KOPT-K1 (cell line): Measurements from ENCODE around the gene GPR153.

ENCODE experiments used
- H3K27ac ChIP-seq: fragments of 200-600 bp; sonication (generic); 2 replicates; pipeline ENCODE4 v1.5.1; 2016; ENCODE audit warnings: antibody characterized with exemption, mild to moderate bottlenecking, low read depth, low read length; ENCODE audit not compliant: poor library complexity, severe bottlenecking
- H3K36me3 ChIP-seq: fragments of 200-600 bp; sonication (generic); 2 replicates; pipeline ENCODE4 v1.5.1; 2017; ENCODE audit warnings: antibody characterized with exemption, mild to moderate bottlenecking, low read length, moderate library complexity; ENCODE audit not compliant: insufficient read depth
- H3K9me3 ChIP-seq: fragments of 200-600 bp; sonication (generic); 2 replicates; pipeline ENCODE4 v1.5.1; 2017; ENCODE audit warnings: antibody characterized with exemption, low read length, mild to moderate bottlenecking; ENCODE audit not compliant: insufficient read depth, poor library complexity, severe bottlenecking

GPR153 gene

DNA sequence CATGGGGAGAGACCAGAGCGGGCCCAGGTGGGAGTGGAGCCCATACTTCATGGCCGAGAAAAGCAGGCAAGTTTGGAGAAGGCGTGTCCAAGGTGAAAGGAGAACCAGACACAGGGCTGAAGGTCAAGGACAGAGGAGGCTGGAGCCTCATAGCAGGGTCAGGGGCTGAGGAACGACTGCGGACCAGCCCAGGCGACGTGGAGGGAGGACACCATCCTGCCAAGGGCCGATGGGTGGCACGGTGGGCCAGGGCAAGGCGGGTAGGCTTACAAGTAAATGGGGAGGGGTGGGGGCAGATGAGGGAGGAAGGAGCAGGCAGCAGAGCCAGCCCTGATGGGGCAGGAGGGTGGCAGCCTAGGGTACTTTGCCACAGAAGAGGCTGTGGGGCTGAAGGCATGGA is 18.2 kb upstream of the GPR153 start:
- Histone ChIP-seq H3K27ac (no peak overlapping the region), H3K9me3 (no peaks in the 10 kb centered on the region), H3K36me3 (peaks cover 48% of the 10 kb centered on the region; the same call in 1 of the 2 replicates)

DNA sequence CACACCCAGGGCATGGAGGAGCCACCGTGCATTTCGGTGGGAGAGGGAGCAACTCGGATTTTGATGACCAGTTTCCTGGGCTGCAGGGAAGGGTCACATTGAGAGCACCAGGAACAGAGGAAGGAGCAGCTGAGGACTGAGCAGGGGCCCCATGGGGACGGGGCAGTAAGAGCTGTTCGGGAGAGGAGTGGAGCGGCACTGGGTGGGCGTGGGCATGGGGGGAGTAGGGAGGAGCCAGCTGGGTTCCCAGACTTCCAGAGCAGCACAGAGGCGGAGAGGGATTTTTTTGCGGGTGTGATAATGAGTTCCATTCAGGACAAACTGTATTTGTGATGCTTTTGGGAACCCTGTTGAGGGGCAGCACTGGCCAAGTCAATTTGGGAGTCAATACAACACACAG is 17.4 kb upstream of the GPR153 start:
- Histone ChIP-seq H3K9me3 (no peaks in the 10 kb centered on the region), H3K27ac (no peak overlapping the region), H3K36me3 (peaks cover 50% of the 10 kb centered on the region; the same call in 1 of the 2 replicates)

GRCh38 chr1:6276811-6277555 is 16.1 kb upstream of the GPR153 start:
- no peak overlapping the region for H3K27ac ChIP-seq
- no peaks in the 10 kb centered on the region for H3K9me3 ChIP-seq
- H3K36me3 ChIP-seq: peaks cover 63% of the 10 kb centered on the region; the same call in 1 of the 2 replicates

- H3K36me3 ChIP-seq: peaks cover 59% of the 10 kb centered on the region; the same call in 1 of the 2 replicates
Observed at GRCh38 chr1:6275826-6276782, 15.2 kb upstream of the GPR153 start.

DNA sequence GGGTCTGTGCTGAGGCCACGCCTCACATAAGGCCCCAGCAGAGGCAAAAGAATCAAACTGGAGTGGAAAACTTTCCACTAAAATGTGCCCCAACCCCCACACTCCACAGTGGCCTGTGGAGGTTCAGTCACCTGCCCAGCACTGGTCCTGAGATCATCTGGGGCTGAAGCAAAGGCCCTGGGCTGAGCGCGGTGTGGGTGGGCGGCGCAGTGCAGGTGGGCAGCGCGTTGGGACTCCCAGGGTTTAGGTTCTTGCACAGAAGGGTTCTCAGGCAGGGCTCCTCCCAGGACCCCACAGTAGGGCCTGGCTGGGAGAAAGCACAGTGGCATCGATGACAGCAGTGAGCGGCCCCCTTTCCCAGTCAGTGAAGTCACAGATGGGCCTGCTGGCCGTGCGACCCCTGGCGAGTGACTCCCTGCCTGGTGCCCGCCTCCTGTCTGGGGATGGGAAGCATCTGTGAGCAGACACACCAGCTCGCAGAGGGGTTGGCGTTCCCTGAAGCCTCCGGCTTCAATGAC is 13.8 kb upstream of the GPR153 start:
- Histone ChIP-seq H3K36me3 (peaks cover 50% of the 10 kb centered on the region; the same call in 1 of the 2 replicates), H3K9me3 (no peaks in the 10 kb centered on the region)

More at GRCh38 chr1:6275826-6276782, 15.2 kb upstream of the GPR153 start:
- no peak overlapping the region for H3K27ac ChIP-seq
- H3K9me3 ChIP-seq: no peaks in the 10 kb centered on the region

GRCh38 chr1:6274102-6274501 is 13.2 kb upstream of the GPR153 start:
- Histone ChIP-seq H3K36me3 (peaks cover 44% of the 10 kb centered on the region; the same call in 1 of the 2 replicates), H3K9me3 (no peaks in the 10 kb centered on the region), H3K27ac (no peak overlapping the region)

More for the DNA sequence above, 13.8 kb upstream of the GPR153 start:
- H3K27ac ChIP-seq: no peak overlapping the region

DNA sequence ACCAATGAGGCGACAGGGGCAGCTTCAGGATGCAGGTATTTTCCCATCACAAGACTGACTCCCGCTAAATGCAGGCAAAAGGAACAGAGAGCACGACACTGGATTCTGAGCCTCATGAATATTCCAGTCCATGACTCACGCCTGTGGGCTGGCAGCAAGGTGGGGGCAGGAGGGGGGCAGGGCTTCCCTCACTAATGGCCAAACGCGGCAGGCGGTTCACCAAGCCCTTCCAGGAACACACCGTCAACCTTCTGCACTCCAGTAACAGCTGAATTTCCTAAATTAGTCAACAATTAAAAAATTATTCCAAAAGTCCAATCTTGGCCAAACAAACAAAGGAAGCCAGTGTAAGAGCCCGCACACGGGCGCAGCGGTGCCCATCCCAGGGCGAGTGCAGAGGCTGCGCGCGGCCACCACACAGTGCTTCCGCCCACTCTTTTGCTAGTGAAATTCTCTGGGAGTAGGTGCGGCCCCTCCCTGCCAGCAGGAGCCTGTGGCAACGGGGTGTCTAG is 12.5 kb upstream of the GPR153 start:
- H3K9me3 ChIP-seq: no peaks in the 10 kb centered on the region
- no peak overlapping the region for H3K27ac ChIP-seq
- peaks cover 37% of the 10 kb centered on the region; the same call in 1 of the 2 replicates for H3K36me3 ChIP-seq

- peaks cover 37% of the 10 kb centered on the region; the same call in 1 of the 2 replicates for H3K36me3 ChIP-seq
- no peak overlapping the region for H3K27ac ChIP-seq
- H3K9me3 ChIP-seq: no peaks in the 10 kb centered on the region
Observed at GRCh38 chr1:6272868-6273267, 12.0 kb upstream of the GPR153 start.

- Histone ChIP-seq H3K36me3 (peaks cover 33% of the 10 kb centered on the region; the same call in 1 of the 2 replicates), H3K27ac (no peak overlapping the region), H3K9me3 (no peaks in the 10 kb centered on the region)
Observed at GRCh38 chr1:6272452-6272851, 11.6 kb upstream of the GPR153 start.

- H3K9me3 ChIP-seq: no peaks in the 10 kb centered on the region
- H3K36me3 ChIP-seq: peaks cover 27% of the 10 kb centered on the region; the same call in 1 of the 2 replicates
- no peak overlapping the region for H3K27ac ChIP-seq
Observed at GRCh38 chr1:6271554-6271953, 10.7 kb upstream of the GPR153 start.

DNA sequence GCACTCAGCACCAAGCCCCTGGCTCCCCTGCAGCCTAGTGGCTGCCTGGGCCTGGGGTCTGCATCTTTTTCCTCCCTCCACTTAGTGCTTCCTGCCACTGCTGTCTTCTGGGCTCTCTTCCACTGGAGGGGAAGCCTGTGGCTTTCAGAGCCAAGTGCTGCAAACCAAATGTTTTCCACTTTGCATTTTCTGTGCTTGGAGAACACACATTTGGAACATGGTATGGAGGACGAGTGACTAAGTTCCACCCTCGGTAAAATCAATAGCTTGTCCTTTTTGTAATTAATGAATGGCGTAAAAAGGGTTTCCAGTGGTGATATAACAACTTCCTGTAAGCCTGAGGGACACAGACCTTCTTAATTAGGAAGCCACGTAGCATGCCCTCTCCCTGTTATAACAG is 10.1 kb upstream of the GPR153 start:
- peaks cover 27% of the 10 kb centered on the region; the same call in 1 of the 2 replicates for H3K36me3 ChIP-seq
- no peaks in the 10 kb centered on the region for H3K9me3 ChIP-seq
- H3K27ac ChIP-seq: no peak overlapping the region

DNA sequence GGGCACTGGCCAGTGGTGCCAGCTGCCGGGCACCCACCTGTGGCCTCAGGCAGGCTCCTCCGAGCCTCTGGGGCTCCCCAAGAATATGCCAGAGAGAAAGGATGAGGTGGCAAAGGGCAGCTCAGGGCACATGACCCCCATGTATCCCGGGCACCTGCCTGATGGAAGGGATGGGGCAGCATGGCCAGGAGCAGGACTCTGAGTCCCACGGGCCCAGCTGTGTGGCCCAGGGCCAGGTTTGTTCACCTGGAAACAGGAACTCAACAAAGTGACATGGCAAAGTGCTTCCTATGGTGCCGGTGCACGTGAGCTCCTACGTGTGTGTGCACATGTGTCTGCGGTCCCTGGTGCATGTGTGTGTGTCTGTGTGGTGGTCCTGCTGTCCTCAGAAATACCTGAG is 9.5 kb upstream of the GPR153 start:
- Histone ChIP-seq H3K27ac (no peak overlapping the region), H3K36me3 (peaks cover 27% of the 10 kb centered on the region; the same call in 1 of the 2 replicates), H3K9me3 (no peaks in the 10 kb centered on the region)

- H3K36me3 ChIP-seq: peaks cover 27% of the 10 kb centered on the region; the same call in 1 of the 2 replicates
- no peak overlapping the region for H3K27ac ChIP-seq
- H3K9me3 ChIP-seq: no peaks in the 10 kb centered on the region
Observed at GRCh38 chr1:6269720-6270400, 9.0 kb upstream of the GPR153 start.

DNA sequence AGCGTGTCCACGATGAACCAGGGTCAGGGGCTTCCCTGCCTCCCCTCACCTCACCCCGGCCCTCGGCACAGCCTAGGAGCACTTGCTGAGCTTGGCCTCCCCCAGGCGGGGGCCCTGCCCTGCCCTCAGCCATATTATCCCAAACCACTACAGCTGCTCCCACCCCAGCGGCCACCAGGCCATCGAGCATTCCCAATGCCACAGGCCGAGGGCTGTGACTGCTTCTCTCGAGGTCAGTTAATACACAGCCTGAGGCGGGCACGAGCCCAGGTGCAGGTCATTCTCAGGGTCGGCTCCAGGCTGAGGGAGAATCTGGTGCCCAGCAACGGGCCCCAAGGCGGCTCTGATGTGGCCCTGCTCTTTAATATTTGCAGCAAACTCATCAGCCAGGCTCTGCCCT is 8.4 kb upstream of the GPR153 start:
- peaks cover 27% of the 10 kb centered on the region; the same call in 1 of the 2 replicates for H3K36me3 ChIP-seq
- H3K27ac ChIP-seq: no peak overlapping the region
- no peaks in the 10 kb centered on the region for H3K9me3 ChIP-seq
